HG03280 (cell line): ENCODE measurements around the gene PTRH2.
A peak's percentile ranks its signal among the peaks of the same experiment; 100 is the strongest.
"Not testable (repeated sequence)": the region's sequence is repeated elsewhere in the genome, so short reads cannot be mapped to it uniquely, and the experiment has no call there.

Experiments used
- ATAC-seq: cut with Tn5 transposase; IDR thresholded peaks from one replicate; pipeline ENCODE4 v1.9.1; 2021; ENCODE audit warnings: mild to moderate bottlenecking, moderate library complexity; ENCODE audit not compliant: unreplicated experiment

The PTRH2 gene

GRCh38 chr17:59707149-59707970 is at the start of gene PTRH2, which contains the start of gene VMP1:
Gene PTRH2 (minus strand): TSS chr17:59707430. CDS start chr17:59697978, 9,452 bp downstream.
Gene VMP1 (plus strand): TSS chr17:59707654. CDS start chr17:59731447, 23,793 bp downstream.
- ATAC-seq: peak; percentile 95

- ATAC-seq: no peak
Observed at GRCh38 chr17:59756236-59756818, 49.1 kb upstream of the PTRH2 start.

DNA sequence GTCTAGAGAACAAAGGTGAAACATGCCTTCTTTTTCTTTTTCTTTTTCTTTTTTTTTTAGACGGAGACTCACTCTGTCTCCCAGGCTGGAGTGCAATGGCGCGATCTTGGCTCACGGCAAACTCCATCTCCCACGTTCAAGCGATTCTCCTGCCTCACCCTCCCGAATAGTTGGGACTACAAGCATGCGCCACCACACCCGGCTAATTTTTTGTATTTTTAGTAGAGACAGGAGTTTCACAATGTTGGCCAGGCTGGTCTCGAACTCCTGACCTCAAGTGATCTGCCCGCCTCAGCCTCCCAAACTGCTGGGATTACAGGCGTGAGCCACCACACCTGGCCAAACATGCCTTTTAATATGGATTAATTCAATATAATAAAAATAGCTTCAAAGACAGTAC is 47.8 kb upstream of the PTRH2 start:
- not testable (repeated sequence) for ATAC-seq

DNA sequence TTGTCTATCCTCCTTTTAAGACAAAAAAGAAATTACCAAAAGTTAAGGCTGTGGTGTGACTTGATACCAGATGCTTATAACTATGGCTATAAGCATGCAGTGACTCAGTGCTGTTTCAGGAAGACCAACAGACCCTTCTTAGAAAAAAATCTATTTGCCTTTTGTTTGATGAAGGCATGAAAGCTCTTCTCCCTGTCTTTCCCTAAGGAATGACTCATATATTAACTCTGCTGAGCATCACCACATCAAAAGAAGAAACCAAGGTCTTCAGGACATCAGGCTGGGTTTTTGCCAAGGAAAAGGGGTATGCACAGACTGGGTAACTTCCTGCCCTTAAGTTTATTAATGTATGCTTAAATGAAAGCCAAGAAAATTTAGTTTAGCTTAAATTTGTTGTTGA is 47.3 kb upstream of the PTRH2 start:
- no peak for ATAC-seq

DNA sequence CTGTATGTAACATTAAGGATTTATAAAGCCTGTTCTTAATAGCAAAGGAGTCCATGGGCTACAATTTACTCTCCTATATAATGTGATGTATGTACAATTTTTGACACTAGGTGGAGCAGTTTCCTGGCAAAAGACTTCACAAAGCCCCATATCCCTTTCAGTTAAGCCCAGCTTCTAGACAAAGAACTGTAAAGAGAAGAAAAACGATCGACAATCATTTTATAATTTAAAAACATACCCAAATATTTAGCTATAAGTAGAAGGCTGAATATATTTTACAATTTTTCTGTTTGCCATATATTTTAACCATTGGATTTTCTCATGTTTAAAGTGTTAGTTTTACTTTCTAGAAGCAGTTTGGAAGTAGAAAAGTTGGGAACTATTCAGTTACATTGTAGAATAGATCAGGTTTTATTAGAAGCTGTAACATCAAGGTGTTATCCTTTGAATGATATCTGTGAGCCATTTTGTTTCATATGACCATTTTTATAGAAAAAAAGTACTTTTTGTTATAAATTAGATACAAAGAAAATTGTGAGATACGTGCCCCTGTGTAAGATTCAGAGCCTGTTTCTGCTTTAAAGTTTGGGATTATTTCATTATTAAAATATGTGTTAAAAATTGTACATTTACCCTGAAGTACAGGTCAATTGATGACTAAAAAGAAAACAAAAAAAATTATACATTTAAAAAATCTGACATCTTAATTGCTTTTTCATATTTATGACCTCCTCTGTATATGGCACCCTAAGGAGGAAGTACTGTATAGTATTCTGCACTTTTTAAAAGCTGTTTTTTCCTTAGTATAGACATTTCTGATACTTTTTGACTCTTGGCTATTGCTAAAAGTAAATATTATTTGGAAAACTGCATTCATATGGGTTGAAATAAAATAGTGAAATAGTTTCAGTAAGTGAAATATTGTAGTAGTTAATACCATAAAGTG is 46.6 kb upstream of the PTRH2 start:
- peak; percentile 56 for ATAC-seq

DNA sequence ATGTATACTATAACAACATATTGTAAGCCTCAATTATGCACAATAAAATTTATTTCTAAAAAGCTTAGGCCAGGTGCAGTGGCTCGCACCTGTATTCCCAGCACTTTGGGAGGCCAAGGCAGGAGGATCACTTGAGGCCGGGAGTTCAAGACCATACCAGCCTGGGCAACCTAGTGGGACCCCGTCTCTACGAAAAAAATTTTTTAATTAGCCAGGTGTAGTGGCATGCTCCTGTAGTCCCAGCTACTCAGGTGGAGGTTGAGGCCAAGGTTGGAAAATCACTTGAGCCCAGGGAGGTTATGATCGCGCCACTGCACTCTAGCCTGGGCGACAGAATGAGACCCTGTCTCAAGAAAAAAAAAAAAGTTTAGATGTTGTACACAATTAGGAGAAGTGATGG is 45.7 kb upstream of the PTRH2 start:
- no peak for ATAC-seq

DNA sequence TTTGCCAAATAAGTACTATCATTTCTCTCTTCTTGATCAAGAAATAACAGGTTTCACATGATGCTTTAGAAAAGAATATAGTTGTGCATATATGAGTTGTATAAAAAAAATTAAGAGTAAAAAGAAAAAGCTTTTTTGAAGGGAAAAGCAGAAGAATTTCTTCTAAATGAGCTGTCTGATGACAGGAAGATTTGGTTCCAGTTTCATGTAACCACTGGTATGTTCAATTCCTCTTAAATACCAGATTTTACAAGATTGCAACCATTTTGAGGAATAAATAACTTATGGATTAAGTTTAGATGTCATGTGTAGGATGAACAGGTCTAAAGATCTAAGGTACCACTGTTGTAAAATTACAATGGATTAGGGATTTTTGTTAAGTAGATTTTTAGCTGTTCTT is 45.2 kb upstream of the PTRH2 start:
- no peak for ATAC-seq

DNA sequence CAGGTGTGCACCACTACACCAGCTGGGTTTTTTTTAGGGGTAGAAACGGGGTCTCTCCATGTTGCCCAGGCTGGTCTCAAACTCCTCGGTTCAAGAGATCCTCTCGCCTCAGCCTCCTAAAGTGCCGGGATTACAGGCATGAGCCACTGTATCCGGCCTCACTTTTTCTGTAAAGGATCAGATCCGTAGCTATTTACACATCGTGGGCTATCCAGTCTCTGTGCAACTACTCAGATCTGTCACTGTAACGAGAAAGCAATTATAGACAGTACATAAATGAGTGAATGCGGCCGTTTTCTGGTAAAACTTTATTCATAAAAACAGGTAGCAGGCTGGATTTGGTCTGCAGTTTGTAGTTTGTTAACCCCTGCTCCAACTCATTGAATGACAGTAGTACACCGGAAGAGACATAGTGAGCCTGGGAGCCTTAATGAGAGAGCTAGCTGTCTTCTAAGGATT is 44.8 kb upstream of the PTRH2 start:
- peak; percentile 46 for ATAC-seq

DNA sequence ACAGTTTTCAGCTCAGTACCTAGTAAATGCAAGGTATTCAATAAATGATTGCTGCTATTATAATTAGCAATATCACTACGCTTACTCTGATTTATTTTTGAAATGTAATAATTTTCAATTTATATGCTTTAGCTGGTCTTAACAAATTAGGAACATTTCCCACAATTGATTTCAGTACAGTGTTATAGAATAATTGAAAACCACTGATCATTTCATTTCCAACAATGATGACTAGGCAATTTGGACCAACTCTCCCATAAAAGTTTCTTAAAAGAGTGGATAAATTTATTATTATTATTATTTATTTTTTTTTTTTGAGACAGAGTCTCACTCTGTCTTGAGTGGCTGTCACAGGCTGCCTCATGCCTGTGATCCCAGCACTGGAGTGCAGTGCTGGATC is 41.4 kb upstream of the PTRH2 start:
- no peak for ATAC-seq

DNA sequence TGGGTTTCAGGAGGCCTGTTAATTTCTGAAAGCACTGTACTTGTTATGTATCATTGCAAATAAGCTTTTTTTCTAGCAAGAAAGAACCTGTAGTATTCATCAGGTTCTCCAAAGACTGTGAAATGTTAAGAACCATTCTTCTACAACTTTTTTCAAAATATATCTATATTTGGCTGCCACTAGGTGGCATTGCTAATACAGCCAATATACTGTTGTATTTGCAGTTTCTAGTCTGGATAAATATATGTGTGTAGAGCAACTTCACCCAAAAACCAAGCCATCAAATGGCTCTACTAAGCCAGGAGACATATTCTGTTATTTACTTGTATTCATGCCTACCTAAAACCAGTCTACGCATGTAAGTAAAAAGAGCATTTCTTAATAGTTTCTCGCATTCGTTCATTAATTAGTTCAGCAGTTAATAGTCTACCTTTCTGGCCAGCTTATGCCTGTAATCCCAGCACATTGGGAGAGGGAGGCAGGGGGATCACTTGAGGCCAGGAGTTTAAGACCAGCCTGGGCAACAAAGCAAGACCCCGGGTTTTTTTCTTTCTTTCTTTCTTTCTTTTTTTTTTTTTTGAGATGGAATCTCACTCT is 39.7 kb upstream of the PTRH2 start:
- no peak for ATAC-seq

DNA sequence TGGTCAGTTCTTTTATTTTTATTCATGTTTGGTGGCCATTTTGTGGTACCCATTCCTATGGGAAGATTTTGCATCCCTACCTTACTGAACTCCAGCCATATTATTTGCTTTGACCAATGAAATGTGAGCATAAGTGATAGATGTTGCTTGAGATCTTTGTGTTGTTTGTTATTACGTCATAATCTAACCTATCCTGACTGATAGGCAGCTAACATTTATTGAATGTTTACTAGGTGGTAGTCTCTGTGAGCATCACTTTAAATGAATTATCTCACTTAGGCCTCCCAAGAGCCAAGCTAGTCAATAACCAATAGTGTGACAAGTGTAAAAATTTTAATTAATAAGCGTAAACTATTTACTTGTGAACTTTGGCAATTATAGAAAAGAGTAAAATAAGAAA is 37.8 kb upstream of the PTRH2 start:
- ATAC-seq: no peak

- ATAC-seq: no peak
Observed at GRCh38 chr17:59743842-59744241, 36.6 kb upstream of the PTRH2 start.

DNA sequence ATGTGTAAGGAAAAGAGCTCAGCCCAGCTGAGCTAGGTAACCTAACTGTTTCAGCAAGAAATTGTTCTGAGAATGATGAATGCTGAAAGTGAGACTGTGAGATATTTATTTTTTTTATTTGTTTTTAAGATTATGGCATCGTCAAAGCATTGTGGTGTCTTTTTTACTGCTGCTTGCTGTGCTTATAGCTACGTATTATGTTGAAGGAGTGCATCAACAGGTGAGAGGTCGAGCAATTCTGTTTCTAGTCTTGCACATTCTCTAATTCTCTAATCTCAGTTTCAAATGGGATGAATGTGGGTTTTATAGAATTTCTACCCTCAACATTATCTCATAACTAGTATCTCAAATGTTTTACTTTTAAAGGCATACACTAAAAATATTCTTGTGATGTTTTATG is 30.1 kb upstream of the PTRH2 start:
- ATAC-seq: no peak

- ATAC-seq: no peak
Observed at GRCh38 chr17:59734226-59734625, 27.0 kb upstream of the PTRH2 start.

- no peak for ATAC-seq
Observed at GRCh38 chr17:59733697-59734096, 26.5 kb upstream of the PTRH2 start.

- no peak for ATAC-seq
Observed at GRCh38 chr17:59730268-59730834, 23.1 kb upstream of the PTRH2 start.

- no peak for ATAC-seq
Observed at GRCh38 chr17:59727817-59728533, 20.7 kb upstream of the PTRH2 start.

GRCh38 chr17:59725691-59726090 is 18.5 kb upstream of the PTRH2 start:
- ATAC-seq: no peak

DNA sequence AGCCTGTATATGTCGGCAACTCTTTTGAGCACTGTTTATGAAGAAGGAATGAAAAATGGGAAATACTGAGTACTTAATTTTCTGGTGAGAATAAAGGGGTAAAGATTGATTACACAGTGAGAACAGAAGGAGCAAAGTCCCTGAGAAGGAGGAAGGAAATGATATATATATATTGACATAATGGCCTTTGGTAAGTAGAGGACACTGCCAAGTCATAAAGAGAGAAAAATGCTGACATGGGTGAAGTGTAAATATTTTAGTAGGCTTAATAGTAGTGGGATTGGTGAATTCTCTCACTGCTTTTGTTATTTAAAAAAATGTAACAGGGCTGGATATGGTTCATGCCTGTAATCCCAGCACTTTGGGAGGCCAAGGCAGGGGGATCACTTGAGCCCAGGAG is 16.4 kb upstream of the PTRH2 start:
- no peak for ATAC-seq

- no peak for ATAC-seq
Observed at GRCh38 chr17:59723041-59723440, 15.8 kb upstream of the PTRH2 start.
